ENCODE measurements around the gene MAGI1.

Gene MAGI1

GRCh38 chr3:65339192-65339740, 699.5 kb downstream of the MAGI1 start:
- no peak for TF ChIP-seq CREB5 (CRISPR knock-in tag; IDR thresholded peaks at IDR 0.05; ENCODE audit: low read depth)
- TF ChIP-seq TSHZ2 (CRISPR knock-in tag; IDR thresholded peaks at IDR 0.05): no peak
- TF ChIP-seq CSRNP3 (CRISPR knock-in tag; IDR thresholded peaks at IDR 0.05): no peak
- ATAC-seq: no peak

GRCh38 chr3:65338571-65338970, 700.1 kb downstream of the MAGI1 start:
- TF ChIP-seq OSR1 (CRISPR knock-in tag; IDR thresholded peaks at IDR 0.05) (no peak), SNAI2 (CRISPR knock-in tag; IDR thresholded peaks at IDR 0.05) (no peak), CSRNP3 (CRISPR knock-in tag; IDR thresholded peaks at IDR 0.05) (no peak), ISL1 (CRISPR knock-in tag; IDR thresholded peaks at IDR 0.05) (no peak), ZC3H10 (CRISPR knock-in tag; IDR thresholded peaks at IDR 0.05) (no peak), PATZ1 (CRISPR knock-in tag; IDR thresholded peaks at IDR 0.05; ENCODE audit: borderline replicate concordance) (no peak), BACH2 (CRISPR knock-in tag; IDR thresholded peaks at IDR 0.05; ENCODE audit: borderline replicate concordance) (no peak), ESRRG (CRISPR knock-in tag; IDR thresholded peaks at IDR 0.05) (no peak), ZNF565 (CRISPR knock-in tag; conservative IDR thresholded peaks at IDR 0.05; ENCODE audit: low read depth) (no peak), ZNF70 (CRISPR knock-in tag; IDR thresholded peaks at IDR 0.05) (no peak), TSHZ2 (CRISPR knock-in tag; IDR thresholded peaks at IDR 0.05) (no peak), CREB5 (CRISPR knock-in tag; IDR thresholded peaks at IDR 0.05; ENCODE audit: low read depth) (no peak), ARNTL (CRISPR knock-in tag; IDR thresholded peaks at IDR 0.05; ENCODE audit: borderline replicate concordance, low read depth) (no peak), CSDC2 (CRISPR knock-in tag; IDR thresholded peaks at IDR 0.05) (no peak), ZFP3 (CRISPR knock-in tag; IDR thresholded peaks at IDR 0.05) (no peak)
- no peak for ATAC-seq

- TF ChIP-seq SNAI2 (CRISPR knock-in tag; IDR thresholded peaks at IDR 0.05) (no peak), TOX (CRISPR knock-in tag; IDR thresholded peaks at IDR 0.05; ENCODE audit: borderline replicate concordance) (no peak), CSDC2 (CRISPR knock-in tag; IDR thresholded peaks at IDR 0.05) (no peak), PPARA (CRISPR knock-in tag; IDR thresholded peaks at IDR 0.05; ENCODE audit: borderline replicate concordance) (no peak), TSHZ2 (CRISPR knock-in tag; IDR thresholded peaks at IDR 0.05) (no peak), ESRRG (CRISPR knock-in tag; IDR thresholded peaks at IDR 0.05) (no peak), ARNTL (CRISPR knock-in tag; IDR thresholded peaks at IDR 0.05; ENCODE audit: borderline replicate concordance, low read depth) (no peak)
- ATAC-seq: no peak
Observed at GRCh38 chr3:65335587-65335986, 703.1 kb downstream of the MAGI1 start.
